GM12878 (cell line): ENCODE data around the gene ADCY2. TPM values are rescaled to one million over a fixed set of nuclear protein-coding genes. Genes with fewer than 3 reads are reported as not detected.

Experiments
- ATAC-seq: fragments of 200-7000 bp; cut with Tn5 transposase; 3 replicates; pipeline ENCODE4 v1.9.1; 2020; ENCODE audit warnings: mild to moderate bottlenecking, moderate library complexity
- BruUV-seq: library from RNA; stranded (reverse); fragments of 400-500 nt; replicated peaks from 2 replicates; lab custom pipeline; 2021; lab: Mats Ljungman, UMichigan
- CTCF ChIA-PET: fragments of 300-600 bp; sonication (Branson Sonifier 250); formaldehyde crosslinking; extraction: SDS; loops from one replicate; lab custom pipeline; 2021; ENCODE audit warnings: inconsistent platforms; lab: Yijun Ruan, JAX
- POLR2A ChIA-PET: fragments of 350-600 bp; formaldehyde crosslinking; extraction: SDS; loops from one replicate; lab custom pipeline; 2021; ENCODE audit warnings: inconsistent platforms; lab: Charles Lee
- RAD21 ChIA-PET: fragments of 300-600 bp; sonication (Branson Sonifier 250); formaldehyde crosslinking; loops from one replicate; lab custom pipeline; 2023; ENCODE audit warnings: antibody characterized with exemption; ENCODE audit not compliant: unreplicated experiment; lab: Charles Lee
- SMC1A ChIA-PET: fragments of 300-600 bp; sonication (Branson Sonifier 250); formaldehyde crosslinking; loops from one replicate; lab custom pipeline; 2023; ENCODE audit not compliant: unreplicated experiment, uncharacterized antibody; lab: Charles Lee
- DNase-seq: peaks from one replicate; pipeline ENCODE4 v3.0.0-alpha.2; 2011; ENCODE audit warnings: low read depth, low spot score
- FAIRE-seq: peaks from 3 replicates; lab custom pipeline; 2011; peaks lifted over from hg19 to GRCh38; lab: Jason Lieb, UNC
- H2AFZ ChIP-seq: 2 replicates; pipeline ENCODE4 v1.6.0; 2011; ENCODE audit warnings: low read depth, low read length, control low read depth; ENCODE audit not compliant: control insufficient read depth
- H3K27ac ChIP-seq: 2 replicates; pipeline ENCODE4 v1.5.1; 2011; ENCODE audit warnings: control low read depth; ENCODE audit not compliant: control insufficient read depth, insufficient read depth
- H3K27me3 ChIP-seq, 2 experiments: replicated peaks in 1 of 2; 2 replicates each; pipeline versions ENCODE4 v1.6.0 to v1.6.1; 2011; ENCODE audit warnings: low read length in 1 of 2; ENCODE audit not compliant: control insufficient read depth in 2 of 2, insufficient read depth in 2 of 2
- H3K36me3 ChIP-seq, 2 experiments: 2 replicates each; pipeline ENCODE4 v1.5.1; 2011; ENCODE audit warnings: low read length in 1 of 2; ENCODE audit not compliant: control insufficient read depth in 2 of 2, insufficient read depth in 2 of 2
- H3K4me1 ChIP-seq: 2 replicates; pipeline ENCODE4 v1.6.1; 2011; ENCODE audit warnings: mild to moderate bottlenecking, low read length, moderate library complexity, mixed read lengths; ENCODE audit not compliant: control insufficient read depth, insufficient read depth
- H3K4me2 ChIP-seq: 2 replicates; pipeline ENCODE4 v1.6.0; 2011; ENCODE audit warnings: control low read depth; ENCODE audit not compliant: control insufficient read depth, insufficient read depth
- H3K4me3 ChIP-seq: fragments of 200-600 bp; sonication (generic); 2 replicates; pipeline ENCODE4 v1.5.1; 2016
- H3K79me2 ChIP-seq: 2 replicates; pipeline ENCODE4 v1.6.0; 2011; ENCODE audit warnings: low read length; ENCODE audit not compliant: control insufficient read depth, insufficient read depth
- H3K9ac ChIP-seq: 2 replicates; pipeline ENCODE4 v1.8.0; 2011; ENCODE audit warnings: low read length, control low read depth, mixed read lengths; ENCODE audit not compliant: control insufficient read depth, insufficient read depth
- H3K9me3 ChIP-seq: replicated peaks from 3 replicates; pipeline ENCODE4 v1.5.1; 2011; ENCODE audit warnings: mild to moderate bottlenecking, low read length; ENCODE audit not compliant: control insufficient read depth, insufficient read depth
- H4K20me1 ChIP-seq: 2 replicates; pipeline ENCODE4 v1.6.0; 2011; ENCODE audit not compliant: control insufficient read depth, insufficient read depth
- CBFB ChIP-seq: IDR thresholded peaks from 2 replicates; pipeline ENCODE4 v1.6.1; 2016; ENCODE audit warnings: antibody characterized with exemption, low read depth
- CHD1 ChIP-seq: IDR thresholded peaks from 2 replicates; pipeline ENCODE4 v1.6.1; 2012; ENCODE audit warnings: low read depth, low read length, improper control_type of control experiment
- HDAC6 ChIP-seq: fragments of 200-600 bp; sonication (generic); IDR thresholded peaks from one replicate; pipeline ENCODE4 v1.8.0; 2017; ENCODE audit warnings: antibody characterized with exemption; ENCODE audit not compliant: unreplicated experiment
- MEF2A ChIP-seq: IDR thresholded peaks from 2 replicates; pipeline ENCODE4 v1.6.1; 2011; ENCODE audit warnings: low read depth, mild to moderate bottlenecking, low read length, moderate library complexity; ENCODE audit not compliant: insufficient read depth
- MTA2 ChIP-seq: fragments of 450-650 bp; IDR thresholded peaks from 2 replicates; pipeline ENCODE4 v1.6.1; 2016; ENCODE audit warnings: low read depth, mild to moderate bottlenecking, moderate library complexity
- MXI1 ChIP-seq: fragments of 150-350 bp; IDR thresholded peaks from 2 replicates; pipeline ENCODE4 v1.6.1; 2011; ENCODE audit warnings: low read depth, mild to moderate bottlenecking, inconsistent platforms, low read length, improper control_type of control experiment
- PAX5 ChIP-seq: IDR thresholded peaks from 2 replicates; pipeline ENCODE4 v1.6.1; 2011; ENCODE audit warnings: low read depth, low read length, borderline replicate concordance
- PAX8 ChIP-seq: fragments of 450-650 bp; IDR thresholded peaks from 2 replicates; pipeline ENCODE4 v1.6.1; 2017; ENCODE audit warnings: mild to moderate bottlenecking, moderate library complexity
- PML ChIP-seq: IDR thresholded peaks from 2 replicates; pipeline ENCODE4 v1.6.1; 2012; ENCODE audit warnings: low read length, inconsistent platforms
- SUPT20H ChIP-seq: IDR thresholded peaks from 2 replicates; pipeline ENCODE4 v1.6.1; 2011; ENCODE audit warnings: low read depth, mild to moderate bottlenecking, low read length, moderate library complexity, borderline replicate concordance; ENCODE audit not compliant: control insufficient read depth
- SUZ12 ChIP-seq: fragments of 200-600 bp; sonication (generic); IDR thresholded peaks from one replicate; pipeline ENCODE4 v1.6.1; 2018; ENCODE audit warnings: antibody characterized with exemption, mild to moderate bottlenecking; ENCODE audit not compliant: unreplicated experiment
- TBL1XR1 ChIP-seq: IDR thresholded peaks from 2 replicates; pipeline ENCODE4 v1.6.1; 2012; ENCODE audit warnings: low read depth, low read length, improper control_type of control experiment
- ZBED1 ChIP-seq: IDR thresholded peaks from 2 replicates; pipeline ENCODE4 v1.6.1; 2016; ENCODE audit warnings: borderline replicate concordance
- WGBS: methylation state at CpG from one replicate; pipeline ENCODE4 v1.1.6; 2016; ENCODE audit warnings: low lambda C conversion rate; ENCODE audit not compliant: insufficient replicate concordance, insufficient coverage; ENCODE audit errors: missing lambda C conversion rate; 5-methylcytosine and 5-hydroxymethylcytosine counted together
- in situ Hi-C: fragments of 300-500 bp; cut with MboI; formaldehyde crosslinking; loops from 9 replicates; pipeline ENCODE4 v1.14.3; 2018; ENCODE audit warnings: mixed read lengths
- intact Hi-C: fragments of 100-400 bp; cut with micrococcal nuclease; formaldehyde crosslinking; loops from one replicate; pipeline ENCODE4 v1.14.2; 2022; ENCODE audit not compliant: unreplicated experiment
- polyA plus RNA-seq, 11 experiments: library from polyadenylated mRNA; depleted of rRNA in 4 of 11; unstranded in 6 of 11; stranded (reverse) in 5 of 11; fragments of >200 nt; fragmentation: Nextera tagmentation in 4 of 11; fragmentation: Illumina TruSeq in 1 of 11; extraction: Ambion mirVana in 4 of 11; extraction: Trizol in 1 of 11; gene quantifications; 1 replicate in 1 of 11; 2 replicates in 10 of 11; pipeline versions ENCODE4 v1.2.1 to v1.2.3, GENCODE V29; 2011 to 2016; ENCODE audit warnings: inconsistent platforms in 2 of 11, missing spikeins in 2 of 11, low read depth in 1 of 11
- total RNA-seq, 4 experiments: library from RNA; depleted of rRNA in 3 of 4; stranded (reverse); fragments of >200 nt in 3 of 4; fragmentation: Illumina TruSeq in 1 of 4; extraction: Trizol in 1 of 4; gene quantifications; 2 replicates each; pipeline versions ENCODE4 v1.2.1 to v1.2.3, GENCODE V29; 2013 to 2021
- TF ChIP-seq, protein P1 (sequence below): fragments of 450-650 bp; IDR thresholded peaks from 2 replicates; pipeline ENCODE4 v1.6.1; 2017; ENCODE audit warnings: borderline replicate concordance
- TF ChIP-seq, protein P2 (sequence below): IDR thresholded peaks from 2 replicates; pipeline ENCODE4 v1.6.1; 2011; ENCODE audit warnings: low read depth, mild to moderate bottlenecking, low read length, moderate library complexity, borderline replicate concordance; ENCODE audit errors: extremely low read depth
- TF ChIP-seq, protein P3 (sequence below): fragments of 450-650 bp; IDR thresholded peaks from 2 replicates; pipeline ENCODE4 v1.6.1; 2016; ENCODE audit warnings: mild to moderate bottlenecking
- TF ChIP-seq, protein P4 (sequence below): IDR thresholded peaks from 2 replicates; pipeline ENCODE4 v1.6.1; 2011; ENCODE audit warnings: mild to moderate bottlenecking, low read depth, low read length, moderate library complexity; ENCODE audit not compliant: insufficient replicate concordance
- TF ChIP-seq, protein P5 (sequence below): fragments of 450-650 bp; formaldehyde crosslinking; IDR thresholded peaks from 2 replicates; pipeline ENCODE4 v1.4.0; 2020; ENCODE audit warnings: mild to moderate bottlenecking, moderate library complexity

Gene ADCY2
- total and polyA plus RNA-seq, 10 of the 15 experiments (the other 5 are each of a cell fraction or from before 2014, with no cell fraction given), result 0.07 to 0.26 TPM; not detected in 8

DNA sequence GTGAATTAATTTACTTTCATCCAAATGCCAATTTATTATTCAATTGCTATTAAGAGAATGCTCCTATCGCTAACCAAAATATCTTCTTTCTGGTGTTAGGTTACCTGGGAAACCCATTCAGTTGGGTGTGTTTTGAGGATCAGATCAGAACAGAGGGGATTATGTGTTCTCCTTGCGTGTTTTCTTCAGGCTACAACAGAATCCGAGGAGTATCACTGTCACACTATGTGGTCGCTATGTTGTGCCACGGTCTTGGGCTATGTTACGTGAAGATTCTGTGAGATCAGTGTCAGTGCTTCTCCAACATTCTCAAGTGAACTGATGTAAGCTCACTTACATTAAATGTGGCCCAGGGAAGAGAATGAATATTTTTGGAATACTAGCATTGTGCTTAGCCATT lies 39.0 kb downstream of the ADCY2 start:
- no peak overlapping the region for H3K27ac ChIP-seq
- H3K36me3 ChIP-seq, result no peaks in the 10 kb centered on the region
- ChIA-PET POLR2A (no interaction called here), RAD21 (no interaction called here), SMC1A (no interaction called here), CTCF (interaction anchor here (1.0 kb wide), 1 partner anchor 647 kb away, joined by 3 read pairs; no protein-coding TSS in a partner anchor)
- no peaks in the 10 kb centered on the region for H3K79me2 ChIP-seq
- no peak for FAIRE-seq
- intact Hi-C loops (no loop called here), in situ Hi-C loops (no loop called here)
- no peak overlapping the region for H3K4me3 ChIP-seq
- BruUV-seq, result no TSS peak
- ATAC-seq, result no peak
- no peaks in the 10 kb centered on the region for H4K20me1 ChIP-seq
- no peaks in the 10 kb centered on the region for H3K4me1 ChIP-seq
- no peaks in the 10 kb centered on the region for H3K27me3 ChIP-seq
- whole genome bisulfite sequencing, result 40% methylated on average over 6 of the region's 6 CpGs
- no peak overlapping the region for H3K4me2 ChIP-seq
- DNase-seq, result no peak
- H3K9me3 ChIP-seq, result no peaks in the 10 kb centered on the region
- H3K9ac ChIP-seq, result no peak overlapping the region
- H2AFZ ChIP-seq, result no peak overlapping the region
- TF ChIP-seq, protein P1, sequence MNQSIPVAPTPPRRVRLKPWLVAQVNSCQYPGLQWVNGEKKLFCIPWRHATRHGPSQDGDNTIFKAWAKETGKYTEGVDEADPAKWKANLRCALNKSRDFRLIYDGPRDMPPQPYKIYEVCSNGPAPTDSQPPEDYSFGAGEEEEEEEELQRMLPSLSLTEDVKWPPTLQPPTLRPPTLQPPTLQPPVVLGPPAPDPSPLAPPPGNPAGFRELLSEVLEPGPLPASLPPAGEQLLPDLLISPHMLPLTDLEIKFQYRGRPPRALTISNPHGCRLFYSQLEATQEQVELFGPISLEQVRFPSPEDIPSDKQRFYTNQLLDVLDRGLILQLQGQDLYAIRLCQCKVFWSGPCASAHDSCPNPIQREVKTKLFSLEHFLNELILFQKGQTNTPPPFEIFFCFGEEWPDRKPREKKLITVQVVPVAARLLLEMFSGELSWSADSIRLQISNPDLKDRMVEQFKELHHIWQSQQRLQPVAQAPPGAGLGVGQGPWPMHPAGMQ, result no peak
- TF ChIP-seq PAX5, result no peak
- TF ChIP-seq ZBED1, result no peak
- TF ChIP-seq MTA2, result no peak
- no peak for TF ChIP-seq HDAC6
- TF ChIP-seq, protein P2, sequence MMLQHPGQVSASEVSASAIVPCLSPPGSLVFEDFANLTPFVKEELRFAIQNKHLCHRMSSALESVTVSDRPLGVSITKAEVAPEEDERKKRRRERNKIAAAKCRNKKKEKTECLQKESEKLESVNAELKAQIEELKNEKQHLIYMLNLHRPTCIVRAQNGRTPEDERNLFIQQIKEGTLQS, result no peak
- TF ChIP-seq CHD1, result no peak
- no peak for TF ChIP-seq MEF2A
- TF ChIP-seq, protein P3, sequence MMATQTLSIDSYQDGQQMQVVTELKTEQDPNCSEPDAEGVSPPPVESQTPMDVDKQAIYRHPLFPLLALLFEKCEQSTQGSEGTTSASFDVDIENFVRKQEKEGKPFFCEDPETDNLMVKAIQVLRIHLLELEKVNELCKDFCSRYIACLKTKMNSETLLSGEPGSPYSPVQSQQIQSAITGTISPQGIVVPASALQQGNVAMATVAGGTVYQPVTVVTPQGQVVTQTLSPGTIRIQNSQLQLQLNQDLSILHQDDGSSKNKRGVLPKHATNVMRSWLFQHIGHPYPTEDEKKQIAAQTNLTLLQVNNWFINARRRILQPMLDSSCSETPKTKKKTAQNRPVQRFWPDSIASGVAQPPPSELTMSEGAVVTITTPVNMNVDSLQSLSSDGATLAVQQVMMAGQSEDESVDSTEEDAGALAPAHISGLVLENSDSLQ, result no peak
- no peak for TF ChIP-seq CBFB
- no peak for TF ChIP-seq PAX8
- no peak for TF ChIP-seq SUPT20H
- TF ChIP-seq MXI1, result no peak
- TF ChIP-seq SUZ12, result no peak
- TF ChIP-seq, protein P4, sequence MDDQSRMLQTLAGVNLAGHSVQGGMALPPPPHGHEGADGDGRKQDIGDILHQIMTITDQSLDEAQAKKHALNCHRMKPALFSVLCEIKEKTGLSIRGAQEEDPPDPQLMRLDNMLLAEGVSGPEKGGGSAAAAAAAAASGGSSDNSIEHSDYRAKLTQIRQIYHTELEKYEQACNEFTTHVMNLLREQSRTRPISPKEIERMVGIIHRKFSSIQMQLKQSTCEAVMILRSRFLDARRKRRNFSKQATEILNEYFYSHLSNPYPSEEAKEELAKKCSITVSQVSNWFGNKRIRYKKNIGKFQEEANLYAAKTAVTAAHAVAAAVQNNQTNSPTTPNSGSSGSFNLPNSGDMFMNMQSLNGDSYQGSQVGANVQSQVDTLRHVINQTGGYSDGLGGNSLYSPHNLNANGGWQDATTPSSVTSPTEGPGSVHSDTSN, result no peak
- TF ChIP-seq TBL1XR1, result no peak
- TF ChIP-seq PML, result no peak
- TF ChIP-seq, protein P5, sequence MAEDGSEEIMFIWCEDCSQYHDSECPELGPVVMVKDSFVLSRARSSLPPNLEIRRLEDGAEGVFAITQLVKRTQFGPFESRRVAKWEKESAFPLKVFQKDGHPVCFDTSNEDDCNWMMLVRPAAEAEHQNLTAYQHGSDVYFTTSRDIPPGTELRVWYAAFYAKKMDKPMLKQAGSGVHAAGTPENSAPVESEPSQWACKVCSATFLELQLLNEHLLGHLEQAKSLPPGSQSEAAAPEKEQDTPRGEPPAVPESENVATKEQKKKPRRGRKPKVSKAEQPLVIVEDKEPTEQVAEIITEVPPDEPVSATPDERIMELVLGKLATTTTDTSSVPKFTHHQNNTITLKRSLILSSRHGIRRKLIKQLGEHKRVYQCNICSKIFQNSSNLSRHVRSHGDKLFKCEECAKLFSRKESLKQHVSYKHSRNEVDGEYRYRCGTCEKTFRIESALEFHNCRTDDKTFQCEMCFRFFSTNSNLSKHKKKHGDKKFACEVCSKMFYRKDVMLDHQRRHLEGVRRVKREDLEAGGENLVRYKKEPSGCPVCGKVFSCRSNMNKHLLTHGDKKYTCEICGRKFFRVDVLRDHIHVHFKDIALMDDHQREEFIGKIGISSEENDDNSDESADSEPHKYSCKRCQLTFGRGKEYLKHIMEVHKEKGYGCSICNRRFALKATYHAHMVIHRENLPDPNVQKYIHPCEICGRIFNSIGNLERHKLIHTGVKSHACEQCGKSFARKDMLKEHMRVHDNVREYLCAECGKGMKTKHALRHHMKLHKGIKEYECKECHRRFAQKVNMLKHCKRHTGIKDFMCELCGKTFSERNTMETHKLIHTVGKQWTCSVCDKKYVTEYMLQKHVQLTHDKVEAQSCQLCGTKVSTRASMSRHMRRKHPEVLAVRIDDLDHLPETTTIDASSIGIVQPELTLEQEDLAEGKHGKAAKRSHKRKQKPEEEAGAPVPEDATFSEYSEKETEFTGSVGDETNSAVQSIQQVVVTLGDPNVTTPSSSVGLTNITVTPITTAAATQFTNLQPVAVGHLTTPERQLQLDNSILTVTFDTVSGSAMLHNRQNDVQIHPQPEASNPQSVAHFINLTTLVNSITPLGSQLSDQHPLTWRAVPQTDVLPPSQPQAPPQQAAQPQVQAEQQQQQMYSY, result no peak
